Measurements from ENCODE around the gene CCDC83. TPM values are rescaled to one million over a fixed set of nuclear protein-coding genes. Genes with fewer than 3 reads are reported as not detected.

Gene CCDC83
- total RNA-seq, 1 experiment from 2014 or later: not detected

DNA sequence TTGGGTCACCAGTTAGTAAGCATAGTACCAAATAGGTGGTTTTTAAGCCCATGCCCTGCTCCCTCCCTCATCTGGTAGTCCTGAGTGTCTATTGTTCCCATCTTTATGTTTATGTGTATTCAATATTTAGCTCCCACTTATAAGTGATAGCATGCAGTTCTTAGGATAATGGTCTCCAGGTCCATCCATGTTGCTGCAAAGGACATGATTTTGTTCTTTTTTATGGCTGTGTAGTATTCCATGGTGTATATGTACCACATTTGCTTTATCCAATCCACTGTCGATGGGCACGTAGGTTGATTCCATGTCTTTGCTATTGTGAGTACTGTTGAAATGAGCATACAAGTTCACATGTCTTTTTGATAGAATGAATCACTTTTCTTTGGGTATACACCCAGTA, 26.0 kb upstream of the CCDC83 start:
- Histone ChIP-seq H2BK120ac (ENCODE audit: low read depth, low read length, poor library complexity, severe bottlenecking) (no peak overlapping the region), H3K4me2 (ENCODE audit: insufficient read depth, insufficient read length, low read length) (no peak overlapping the region), H3K4ac (ENCODE audit: low read depth, low read length) (no peak overlapping the region), H3K79me1 (ENCODE audit: insufficient read depth, low read depth, low read length, poor library complexity, severe bottlenecking) (no peaks in the 10 kb centered on the region), H4K5ac (ENCODE audit: insufficient read length, low read depth, low read length) (no peak overlapping the region), H3K27me3 (ENCODE audit: insufficient read depth, low read length) (no peaks in the 10 kb centered on the region; the same call in 1 of the 2 replicates), H2AFZ (ENCODE audit: low read length) (no peak overlapping the region), H3K27ac (ENCODE audit: insufficient read length, low read depth, low read length) (no peak overlapping the region), H3K79me2 (ENCODE audit: insufficient read depth, low read length) (no peaks in the 10 kb centered on the region), H4K8ac (replicated peaks; ENCODE audit: insufficient read length, low read depth, low read length) (no peak overlapping the region), H3K4me1 (ENCODE audit: insufficient read depth, low read length) (no peaks in the 10 kb centered on the region), H2BK20ac (ENCODE audit: low read depth, low read length, poor library complexity, severe bottlenecking) (no peak overlapping the region), H3K18ac (ENCODE audit: insufficient read length, low read depth, low read length) (no peak overlapping the region), H2BK5ac (ENCODE audit: insufficient read length, low read length) (no peak overlapping the region), H3K14ac (ENCODE audit: insufficient read depth, low read length) (no peak overlapping the region), H4K20me1 (ENCODE audit: control insufficient read depth, insufficient read depth, insufficient read length) (no peaks in the 10 kb centered on the region), H2BK15ac (ENCODE audit: low read depth, low read length) (no peak overlapping the region), H3K9ac (ENCODE audit: extremely low read depth, insufficient read length, low read length) (no peak overlapping the region), H3K23ac (ENCODE audit: insufficient read length, low read depth, low read length) (no peak overlapping the region), H3K56ac (ENCODE audit: insufficient read length, low read depth, low read length) (no peak overlapping the region), H3K23me2 (ENCODE audit: insufficient read length, low read depth, low read length, poor library complexity, severe bottlenecking) (no peaks in the 10 kb centered on the region), H3T11ph (ENCODE audit: low read length) (no peak overlapping the region), H2AK5ac (ENCODE audit: insufficient read length, low read length) (no peak overlapping the region), H3K9me3 (ENCODE audit: control insufficient read depth, low read depth, low read length) (no peaks in the 10 kb centered on the region), H4K91ac (ENCODE audit: insufficient read length, low read depth, low read length) (no peak overlapping the region), H2BK12ac (ENCODE audit: insufficient read length, low read depth, low read length) (no peak overlapping the region)
- Mint-ChIP-seq H3K27me3 (ENCODE audit: low read depth) (peaks cover 3% of the 10 kb centered on the region), H3K4me1 (peaks cover 10 to 11% of the 10 kb centered on the region in 2 experiments; a peak in 3 of 4 replicates), H3K36me3 (ENCODE audit: insufficient read depth in 1 of 3, low read depth in 3 of 3) (no peaks in the 10 kb centered on the region), H3K9me3 (no peaks in the 10 kb centered on the region; a peak in 1 of 5 replicates), H3K4me3 (no peak overlapping the region), H3K27ac (no peak overlapping the region)
- DNase-seq: no peak
- WGBS (ENCODE audit: extremely low coverage, insufficient read length, low lambda C conversion rate): no CpG with 5 or more reads among the region's 2 CpGs
- TF ChIP-seq, protein P1, sequence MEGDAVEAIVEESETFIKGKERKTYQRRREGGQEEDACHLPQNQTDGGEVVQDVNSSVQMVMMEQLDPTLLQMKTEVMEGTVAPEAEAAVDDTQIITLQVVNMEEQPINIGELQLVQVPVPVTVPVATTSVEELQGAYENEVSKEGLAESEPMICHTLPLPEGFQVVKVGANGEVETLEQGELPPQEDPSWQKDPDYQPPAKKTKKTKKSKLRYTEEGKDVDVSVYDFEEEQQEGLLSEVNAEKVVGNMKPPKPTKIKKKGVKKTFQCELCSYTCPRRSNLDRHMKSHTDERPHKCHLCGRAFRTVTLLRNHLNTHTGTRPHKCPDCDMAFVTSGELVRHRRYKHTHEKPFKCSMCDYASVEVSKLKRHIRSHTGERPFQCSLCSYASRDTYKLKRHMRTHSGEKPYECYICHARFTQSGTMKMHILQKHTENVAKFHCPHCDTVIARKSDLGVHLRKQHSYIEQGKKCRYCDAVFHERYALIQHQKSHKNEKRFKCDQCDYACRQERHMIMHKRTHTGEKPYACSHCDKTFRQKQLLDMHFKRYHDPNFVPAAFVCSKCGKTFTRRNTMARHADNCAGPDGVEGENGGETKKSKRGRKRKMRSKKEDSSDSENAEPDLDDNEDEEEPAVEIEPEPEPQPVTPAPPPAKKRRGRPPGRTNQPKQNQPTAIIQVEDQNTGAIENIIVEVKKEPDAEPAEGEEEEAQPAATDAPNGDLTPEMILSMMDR (conservative IDR thresholded peaks at IDR 0.05): no peak

Measured in H9 (cell line).